GM19467 (cell line): Measurements from ENCODE around the gene STEAP2.
A peak's percentile ranks its signal among the peaks of the same experiment; 100 is the strongest.
"Not testable (repeated sequence)": the region's sequence is repeated elsewhere in the genome, so short reads cannot be mapped to it uniquely, and the experiment has no call there.

Experiments
- ATAC-seq: cut with Tn5 transposase; IDR thresholded peaks from one replicate; pipeline ENCODE4 v1.9.1; 2021; ENCODE audit warnings: mild to moderate bottlenecking, moderate library complexity; ENCODE audit not compliant: unreplicated experiment

STEAP2 gene

DNA sequence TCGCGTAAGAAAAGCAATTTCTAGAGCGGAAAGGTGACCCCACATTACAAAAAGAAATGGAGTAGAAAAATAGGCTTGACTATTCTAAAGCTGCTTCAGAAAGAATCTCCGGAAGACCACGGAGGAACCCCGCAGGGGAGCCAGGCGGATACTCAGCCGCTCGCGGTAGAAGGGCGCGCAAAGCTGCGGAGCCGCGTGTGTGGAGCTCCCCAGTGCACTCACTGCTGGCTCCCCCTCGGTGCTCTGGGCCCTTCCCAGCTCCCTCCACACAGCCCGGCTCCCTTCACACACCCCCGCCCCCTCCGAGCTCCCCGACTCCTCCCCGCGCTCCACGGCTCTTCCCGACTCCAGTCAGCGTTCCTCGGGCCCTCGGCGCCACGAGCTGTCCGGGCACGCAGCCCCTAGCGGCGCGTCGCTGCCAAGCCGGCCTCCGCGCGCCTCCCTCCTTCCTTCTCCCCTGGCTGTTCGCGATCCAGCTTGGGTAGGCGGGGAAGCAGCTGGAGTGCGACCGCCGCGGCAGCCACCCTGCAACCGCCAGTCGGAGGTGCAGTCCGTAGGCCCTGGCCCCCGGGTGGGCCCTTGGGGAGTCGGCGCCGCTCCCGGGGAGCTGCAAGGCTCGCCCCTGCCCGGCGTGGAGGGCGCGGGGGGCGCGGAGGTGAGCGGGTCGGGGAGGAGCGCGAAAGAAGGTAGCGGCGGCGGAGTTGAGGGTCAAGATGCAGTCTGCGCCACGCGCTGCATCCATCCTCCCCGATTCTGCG lies at the start of gene STEAP2:
Gene STEAP2 (plus strand): TSS at position 350 of the 758 bp plus-strand sequence. CDS start 13,343 bp downstream, outside the sequence.
- peak; percentile 91 for ATAC-seq

DNA sequence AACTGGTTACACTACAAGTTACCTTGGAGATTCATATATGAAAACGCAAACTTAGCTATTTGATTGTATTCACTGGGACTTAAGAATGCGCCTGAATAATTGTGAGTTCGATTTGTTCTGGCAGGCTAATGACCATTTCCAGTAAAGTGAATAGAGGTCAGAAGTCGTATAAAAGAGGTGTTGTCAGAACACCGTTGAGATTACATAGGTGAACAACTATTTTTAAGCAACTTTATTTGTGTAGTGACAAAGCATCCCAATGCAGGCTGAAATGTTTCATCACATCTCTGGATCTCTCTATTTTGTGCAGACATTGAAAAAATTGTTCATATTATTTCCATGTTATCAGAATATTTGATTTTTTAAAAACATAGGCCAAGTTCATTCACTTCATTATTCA lies 48.0 kb upstream of the STEAP2 start:
- no peak for ATAC-seq

DNA sequence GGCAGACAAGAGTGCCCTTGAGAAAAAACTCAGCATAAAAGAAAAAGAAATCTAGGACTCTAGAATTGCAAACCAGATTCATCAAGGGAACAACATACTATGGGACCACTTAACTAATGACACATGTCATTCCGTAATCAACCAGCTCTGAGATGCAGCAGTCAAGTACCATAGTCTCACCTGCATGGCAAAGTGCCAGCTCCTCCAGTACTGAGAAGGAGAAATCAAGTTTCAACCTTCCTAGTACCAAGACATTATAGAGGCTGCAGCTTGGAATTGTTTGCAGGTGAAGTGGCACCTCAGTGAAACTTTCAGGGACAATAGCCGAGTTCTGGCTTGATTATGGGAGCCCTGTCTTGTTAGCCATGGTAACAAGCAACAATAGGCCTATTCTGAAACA lies 45.8 kb upstream of the STEAP2 start:
- no peak for ATAC-seq

DNA sequence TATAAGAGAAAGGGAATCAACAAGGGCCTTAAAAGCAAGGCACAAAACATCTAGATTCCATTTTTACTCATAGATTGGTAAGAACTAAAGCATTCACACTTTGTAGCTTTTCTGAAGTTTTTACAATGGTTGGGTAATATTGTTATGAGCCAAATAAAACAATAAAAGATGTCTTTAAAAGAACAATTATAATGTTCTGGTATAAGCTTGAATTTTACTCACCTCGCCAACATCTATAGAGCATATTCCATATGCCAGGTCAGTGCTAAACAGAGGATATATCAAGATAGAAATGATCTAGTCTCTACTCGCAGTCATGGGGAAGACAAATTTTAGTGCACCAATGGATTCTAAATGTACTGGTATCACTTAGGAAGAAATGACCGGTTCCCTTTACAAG lies 45.4 kb upstream of the STEAP2 start:
- no peak for ATAC-seq

DNA sequence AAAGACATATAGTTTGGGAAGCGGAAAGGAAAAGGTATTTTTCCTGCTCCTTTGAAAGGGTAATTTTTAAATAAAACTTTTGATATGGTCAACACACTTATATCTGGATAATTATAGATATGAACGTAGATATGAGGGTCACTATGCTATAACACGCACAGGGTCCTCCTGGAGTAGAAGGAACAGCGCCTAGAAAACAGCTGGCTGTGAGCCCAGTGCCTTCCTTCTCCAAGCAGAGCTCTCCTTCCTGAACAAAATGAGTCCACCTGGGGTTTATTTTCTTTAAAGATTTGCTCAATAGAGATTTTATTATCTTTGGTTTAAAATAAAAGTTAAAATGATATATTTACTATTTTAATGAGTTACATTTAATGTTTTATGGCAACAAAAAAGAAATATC lies 44.2 kb upstream of the STEAP2 start:
- ATAC-seq, result no peak

DNA sequence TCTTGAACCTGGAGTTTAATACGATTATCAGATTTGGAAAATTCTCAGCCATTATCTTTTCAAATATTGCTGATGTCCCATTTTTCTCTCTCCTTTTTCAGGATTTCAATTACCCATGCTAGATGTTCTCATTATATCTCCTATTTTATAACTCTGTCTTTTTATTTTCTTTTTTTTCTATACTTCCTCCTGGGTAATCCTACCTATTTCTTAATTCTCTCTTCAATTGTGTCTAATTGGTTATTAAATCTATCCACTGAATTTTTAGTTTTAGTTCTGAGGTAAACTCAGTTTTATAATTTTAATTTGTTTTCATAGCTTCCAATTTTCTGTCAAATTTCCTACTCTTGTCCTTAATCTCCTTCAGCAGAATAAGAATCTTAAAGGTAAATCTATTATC lies 41.6 kb upstream of the STEAP2 start:
- ATAC-seq, result no peak

DNA sequence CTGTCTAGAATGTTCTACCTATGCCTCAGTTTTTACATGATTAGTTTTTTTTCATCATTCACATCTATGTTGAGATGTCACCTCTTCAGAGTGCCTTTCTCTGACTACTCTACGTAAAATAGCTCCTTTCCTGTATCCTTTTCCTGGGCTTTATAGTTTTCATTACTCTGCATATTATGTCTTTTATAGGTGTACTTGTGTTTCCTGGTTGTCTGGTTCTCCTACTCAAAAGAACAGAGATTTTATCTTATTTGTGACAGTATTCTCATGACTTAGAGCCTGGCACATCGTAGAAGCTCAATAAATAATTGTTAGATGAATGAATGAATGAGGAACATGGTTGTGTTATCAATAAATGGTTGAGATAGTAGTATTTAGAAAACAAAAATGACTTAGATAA lies 39.4 kb upstream of the STEAP2 start:
- no peak for ATAC-seq

DNA sequence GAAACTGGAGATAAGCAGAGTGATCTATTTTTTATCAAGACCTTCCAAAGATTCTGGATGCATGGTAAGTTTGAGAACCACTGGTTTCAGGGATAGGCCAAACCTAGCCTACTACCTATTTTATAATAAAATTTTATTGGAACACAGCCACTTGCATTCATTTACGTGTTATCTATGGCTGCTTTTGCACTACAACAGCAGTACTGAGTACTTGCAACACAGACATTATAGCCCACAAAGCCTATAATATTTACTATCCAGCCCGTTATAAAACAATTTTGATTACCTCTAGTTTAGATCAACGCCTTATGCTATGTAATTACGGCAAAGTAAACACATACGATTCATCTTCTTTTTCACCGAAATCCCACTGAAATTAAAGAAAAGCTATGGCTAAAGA lies 38.9 kb upstream of the STEAP2 start:
- ATAC-seq, result no peak

DNA sequence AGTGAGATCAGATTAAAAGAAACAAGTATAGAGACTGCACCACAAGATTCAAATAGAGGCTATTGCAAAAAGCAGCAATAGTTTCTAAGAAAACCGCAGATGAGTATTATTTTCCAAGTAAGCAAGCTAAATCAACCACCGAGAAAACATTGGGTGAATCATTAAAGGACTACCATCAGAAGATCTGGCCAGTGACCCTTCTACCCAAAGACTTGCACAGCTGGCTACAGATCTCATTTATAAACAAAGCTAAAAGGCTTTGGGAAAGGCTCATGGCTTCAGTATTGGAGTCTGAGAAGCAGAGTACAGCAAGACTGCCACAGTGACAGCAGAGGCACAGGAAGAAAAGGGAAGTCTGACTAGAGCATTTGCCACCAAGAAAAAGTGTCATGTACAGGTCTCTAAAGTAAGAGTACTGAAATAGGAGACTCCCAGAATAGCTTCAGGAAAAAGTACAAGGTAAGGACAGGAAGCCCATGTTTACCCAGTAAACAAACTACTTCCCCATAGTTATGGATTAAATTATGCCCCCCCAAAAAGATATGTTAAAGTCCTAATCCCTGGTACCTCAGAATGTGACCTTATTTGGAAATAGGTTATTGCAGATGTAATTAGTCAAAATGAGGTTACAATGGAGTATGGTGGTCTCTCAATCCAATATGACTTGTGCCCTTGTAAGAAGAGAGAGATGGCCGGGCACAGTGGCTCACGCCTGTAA lies 38.3 kb upstream of the STEAP2 start:
- ATAC-seq, result peak; percentile 93

DNA sequence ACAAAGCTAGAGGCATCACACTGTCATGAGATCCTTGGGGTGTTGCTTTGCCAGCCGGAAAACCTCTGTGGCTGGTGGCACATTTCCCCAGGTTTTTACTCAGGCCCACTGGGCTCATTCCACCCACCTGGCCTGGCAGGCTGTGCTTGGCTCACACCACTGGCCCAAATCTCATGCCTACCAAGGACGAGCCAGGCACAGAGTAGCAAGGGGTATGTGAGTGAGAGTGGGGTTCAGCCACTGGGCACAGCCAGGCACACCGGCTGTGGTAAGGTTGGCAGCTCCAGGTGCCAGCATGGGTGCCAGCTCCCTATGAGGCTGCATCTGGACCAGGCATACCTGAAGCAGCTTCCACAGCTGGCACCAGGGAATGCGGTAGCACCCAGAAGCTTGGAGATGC lies 35.9 kb upstream of the STEAP2 start:
- no peak for ATAC-seq

DNA sequence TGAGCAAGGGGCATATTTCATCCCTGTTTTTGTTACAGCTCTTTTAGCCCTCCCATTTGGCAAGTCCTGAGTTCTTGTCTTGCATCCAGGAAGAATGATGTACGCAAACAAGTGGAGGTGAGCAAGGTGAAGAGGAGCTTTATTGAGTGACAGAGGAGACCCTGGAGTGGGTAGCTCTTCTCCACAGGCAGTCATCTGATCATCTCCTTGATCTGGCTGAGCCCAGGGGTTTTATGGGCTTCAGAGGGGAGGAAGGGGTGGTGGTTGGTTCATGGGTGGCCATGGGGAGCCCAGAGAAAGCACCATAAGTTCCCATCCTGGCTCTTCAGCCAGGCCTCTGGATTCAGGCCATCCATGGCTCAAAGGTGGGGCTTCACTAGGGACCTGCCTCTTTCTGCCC lies 35.3 kb upstream of the STEAP2 start:
- no peak for ATAC-seq

DNA sequence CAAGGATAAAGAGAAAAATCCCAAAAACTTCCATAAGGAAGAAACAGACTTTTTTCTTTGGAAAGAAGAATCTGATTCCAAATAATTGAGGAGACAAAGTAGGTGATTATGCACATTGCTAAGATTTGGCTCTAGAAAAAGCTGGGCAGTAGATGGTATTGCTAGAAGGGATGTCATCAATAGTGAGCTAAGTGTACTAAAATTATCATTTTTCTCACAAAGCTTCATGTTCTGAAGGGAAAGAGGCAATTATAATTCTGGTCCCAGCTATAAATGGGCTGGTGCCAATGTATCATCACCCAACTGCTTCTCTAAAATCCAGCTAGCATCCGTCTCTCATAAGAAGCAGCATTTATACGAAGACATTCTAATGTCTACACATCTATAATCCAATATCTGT lies 33.4 kb upstream of the STEAP2 start:
- ATAC-seq, result no peak

DNA sequence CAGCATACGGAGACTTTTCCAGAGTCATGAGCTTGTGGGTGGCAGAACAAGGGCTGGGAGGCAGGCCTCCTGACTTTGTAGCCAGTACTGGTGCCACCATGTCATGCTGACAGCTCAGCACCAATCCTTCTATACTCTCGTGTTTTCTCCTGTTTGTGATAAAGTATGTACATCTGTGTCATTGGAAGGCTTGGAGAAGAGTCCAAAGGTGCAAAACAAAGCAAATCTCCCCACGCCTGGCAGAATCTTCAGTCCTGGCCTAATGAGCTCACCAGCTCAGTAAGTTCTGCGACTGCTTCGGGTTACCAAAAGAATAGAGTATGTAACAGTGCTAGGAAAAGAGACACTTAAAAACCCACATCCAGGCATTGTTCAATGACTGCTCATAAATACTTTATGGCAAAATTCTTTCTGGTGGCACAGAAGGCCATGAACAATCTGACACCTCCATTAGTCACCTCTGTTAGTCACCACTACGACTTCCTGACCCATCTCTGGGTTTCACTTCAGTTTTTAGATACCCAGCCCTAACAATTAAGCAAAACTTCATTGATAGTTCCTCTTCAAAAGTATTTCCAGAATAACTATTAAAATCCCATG lies 32.8 kb upstream of the STEAP2 start:
- ATAC-seq, result peak; percentile 98

DNA sequence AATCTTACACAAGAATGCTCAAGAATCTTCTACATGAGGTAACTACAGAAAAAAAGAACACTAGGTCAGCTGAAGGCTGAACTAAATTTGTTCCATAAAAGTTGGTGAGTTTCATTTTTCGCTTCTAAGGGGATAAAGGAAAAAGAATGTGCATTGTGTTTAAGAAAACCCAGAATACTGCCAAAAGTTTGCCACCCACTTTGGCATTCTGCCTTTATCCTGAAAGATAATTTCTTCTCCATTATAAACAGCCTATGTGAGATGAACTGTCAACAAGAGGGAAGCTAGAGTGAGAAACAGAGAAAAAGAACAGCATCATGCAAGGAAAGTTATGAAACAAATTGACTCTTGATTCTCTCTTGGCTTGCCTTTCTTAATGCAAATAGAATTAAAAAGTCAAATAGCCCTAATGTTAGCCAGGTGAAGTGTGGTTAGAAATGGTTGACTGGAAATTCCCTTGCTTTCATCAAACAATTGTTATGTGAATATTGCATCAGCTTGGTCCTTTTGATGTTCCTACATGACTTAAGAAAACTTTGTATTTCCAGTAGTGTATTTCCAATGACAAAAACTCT lies 31.4 kb upstream of the STEAP2 start:
- no peak for ATAC-seq

DNA sequence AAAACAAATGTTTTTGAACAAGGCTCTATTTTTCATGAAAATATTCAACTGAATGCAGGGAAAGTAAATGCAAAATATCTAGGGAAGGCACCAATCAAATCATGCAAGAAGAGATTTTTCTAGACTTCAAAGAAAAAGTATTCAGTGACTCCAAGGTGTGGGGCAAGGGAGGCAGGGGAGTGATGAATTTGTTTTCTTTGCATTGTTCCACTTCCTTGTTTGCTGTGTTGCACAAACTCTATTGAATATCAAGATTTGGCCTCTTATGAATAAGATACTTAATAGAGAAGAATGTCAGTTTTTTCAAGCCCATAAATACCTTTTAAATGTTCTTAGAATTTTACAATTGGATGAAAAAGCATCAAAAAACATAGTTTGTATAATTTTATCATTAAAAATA lies 30.9 kb upstream of the STEAP2 start:
- no peak for ATAC-seq

DNA sequence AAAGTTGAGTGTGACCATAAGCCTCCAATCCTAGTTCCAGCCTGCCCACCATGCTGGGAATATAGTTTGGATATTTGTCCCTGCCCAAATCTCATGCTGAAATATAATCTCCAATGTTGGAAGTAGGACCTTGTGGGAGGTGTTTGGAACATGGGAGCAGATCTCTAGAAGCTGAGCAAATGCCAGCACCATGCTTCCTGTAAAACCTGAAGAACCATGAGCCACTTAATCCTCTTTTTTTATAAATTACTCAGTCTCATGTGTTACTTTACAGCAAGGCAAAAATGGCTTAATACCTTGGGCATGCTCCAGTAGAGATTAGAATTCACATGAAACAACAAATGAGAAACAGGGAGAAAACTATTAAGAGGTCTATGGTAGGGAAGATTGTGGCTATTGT lies 30.1 kb upstream of the STEAP2 start:
- no peak for ATAC-seq

DNA sequence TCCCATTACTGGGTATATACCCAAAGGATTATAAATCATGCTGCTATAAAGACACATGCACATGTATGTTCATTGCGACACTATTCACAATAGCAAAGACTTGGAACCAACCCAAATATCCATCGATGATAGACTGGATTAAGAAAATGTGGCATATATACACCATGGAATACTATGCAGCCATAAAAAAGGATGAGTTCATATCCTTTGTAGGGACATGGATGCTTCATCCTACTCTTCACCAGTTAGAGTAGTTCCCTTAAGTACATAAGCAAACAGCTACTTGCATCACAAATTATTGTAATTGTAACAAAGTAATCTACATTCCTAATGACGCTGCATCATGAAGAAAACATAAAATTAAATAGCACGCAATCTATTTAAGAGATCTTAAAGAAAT lies 25.2 kb upstream of the STEAP2 start:
- not testable (repeated sequence) for ATAC-seq

DNA sequence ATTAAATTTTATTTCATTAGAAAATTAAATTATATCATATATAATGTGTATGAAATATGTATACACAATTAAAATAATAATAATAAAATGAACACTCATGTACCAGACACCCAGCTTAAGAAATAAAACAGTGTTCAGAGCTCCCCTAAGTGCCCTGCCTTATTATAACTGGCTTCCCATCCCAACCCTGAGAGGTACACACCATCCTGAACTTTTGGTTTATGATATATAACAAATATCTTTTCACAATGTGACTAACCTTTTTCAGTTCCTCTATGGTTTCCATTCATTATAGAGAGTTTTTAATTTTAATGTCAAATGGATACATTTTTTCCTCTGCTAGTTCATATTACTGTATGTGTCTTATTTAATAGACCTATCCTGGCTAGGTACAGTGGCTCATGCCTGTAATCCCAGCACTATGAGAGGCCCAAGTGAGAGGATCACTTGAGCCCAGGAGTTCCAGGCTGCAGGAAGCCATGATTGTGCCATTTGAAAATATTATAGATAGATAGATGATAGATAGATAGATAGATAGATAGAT lies 24.0 kb upstream of the STEAP2 start:
- ATAC-seq, result no peak

DNA sequence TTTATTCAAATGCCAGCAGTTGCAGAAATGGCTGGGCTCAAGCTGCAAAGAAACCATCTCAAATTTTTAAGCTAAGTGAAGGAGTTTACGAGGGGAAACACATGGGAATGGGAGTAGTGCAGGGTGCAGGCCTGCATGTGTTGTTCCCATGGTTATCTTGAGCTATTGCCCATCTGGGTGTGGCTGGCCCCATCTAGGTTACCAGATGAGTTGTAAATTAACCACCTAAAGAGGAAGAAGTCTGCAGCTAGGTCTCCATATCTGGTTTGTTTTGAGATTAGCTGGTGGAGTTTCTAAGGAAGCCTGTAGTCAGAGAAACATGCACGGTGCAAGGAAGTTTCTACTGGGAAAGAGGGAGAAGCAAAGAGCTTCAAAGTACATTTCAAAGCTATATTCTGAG lies 23.3 kb upstream of the STEAP2 start:
- ATAC-seq, result peak; percentile 86

DNA sequence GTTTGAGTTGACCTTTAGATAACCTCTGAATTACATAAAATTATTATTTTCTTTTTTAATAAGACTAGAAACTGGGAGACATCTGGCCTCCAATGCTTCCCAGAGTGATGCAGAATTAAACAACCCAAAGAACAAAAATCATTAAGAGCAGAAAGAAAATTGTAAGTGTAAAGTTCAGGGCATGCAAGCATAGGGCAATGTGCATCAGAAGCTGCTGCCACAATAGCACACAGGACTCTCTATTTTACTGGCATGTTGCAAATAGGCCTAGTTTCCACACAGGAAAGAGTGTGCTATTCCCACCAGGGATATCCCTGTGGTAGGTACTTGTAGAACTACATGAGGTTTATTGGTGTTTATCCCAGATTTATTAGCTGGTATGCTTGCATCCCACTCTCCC lies 20.5 kb upstream of the STEAP2 start:
- ATAC-seq, result no peak

DNA sequence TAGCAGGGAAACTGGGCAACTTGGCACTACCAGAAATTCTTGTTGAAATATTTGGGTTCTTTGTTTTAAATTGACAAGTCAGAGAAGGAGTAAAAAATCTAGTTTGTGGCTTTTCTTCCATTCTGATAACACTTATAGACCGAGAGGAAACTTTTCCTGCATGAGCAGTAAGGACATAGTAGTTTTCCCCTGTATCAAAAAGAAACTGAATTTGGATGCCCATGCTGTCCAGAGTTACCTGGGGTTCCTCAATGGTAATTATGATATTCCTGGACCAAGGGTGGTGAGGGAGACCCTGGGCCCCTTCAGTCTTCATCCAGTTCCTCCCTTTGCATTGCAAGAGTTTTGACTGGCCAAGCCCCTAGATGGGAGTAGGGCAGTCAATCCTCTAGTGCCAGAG lies 19.9 kb upstream of the STEAP2 start:
- no peak for ATAC-seq
